PFSK-1 (cell line): ENCODE data around the gene ST3GAL6.

Source experiments
- POLR2AphosphoS5 ChIP-seq: IDR thresholded peaks from 2 replicates; pipeline ENCODE4 v1.6.1; 2012; ENCODE audit warnings: low read depth, mild to moderate bottlenecking, control low read depth, low read length, moderate library complexity
- SIN3A ChIP-seq: IDR thresholded peaks from 2 replicates; pipeline ENCODE4 v1.6.1; 2012; ENCODE audit warnings: mild to moderate bottlenecking, low read length, moderate library complexity, borderline replicate concordance; ENCODE audit not compliant: insufficient read depth

DNA sequence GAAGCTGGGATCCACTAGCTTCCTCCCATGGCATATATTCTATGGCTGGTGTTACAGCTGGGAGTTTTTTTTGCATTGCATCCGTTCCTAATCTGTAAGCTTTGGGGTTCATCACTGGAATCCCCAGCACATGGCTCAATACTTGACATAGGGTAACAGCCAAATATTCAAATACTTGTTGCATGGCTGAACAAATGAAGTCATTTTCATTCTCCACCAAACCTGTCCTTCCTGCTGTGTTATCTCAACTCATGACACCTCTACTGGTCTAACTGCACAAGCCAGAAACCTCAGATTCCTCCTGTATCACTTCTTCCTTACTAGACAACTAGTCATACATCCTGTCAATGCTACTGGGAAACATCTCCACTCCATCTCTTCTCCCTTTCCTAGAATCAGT is 43.4 kb downstream of the ST3GAL6 start:
- no peak for TF ChIP-seq POLR2AphosphoS5
- no peak for TF ChIP-seq SIN3A
